GM12865 (cell line): ENCODE results near the gene AOPEP.

Experiments used
- DNase-seq: peaks from one replicate; pipeline ENCODE4 v3.0.0; 2010; ENCODE audit warnings: low read depth
- H3K4me3 ChIP-seq: 2 replicates; pipeline ENCODE4 v1.5.1; 2011; ENCODE audit warnings: mild to moderate bottlenecking, low read depth, low read length, control low read depth
- TF ChIP-seq, protein P1 (sequence below): IDR thresholded peaks from 2 replicates; pipeline ENCODE4 v1.5.1; 2011; ENCODE audit warnings: low read length, control low read depth, low read depth, inconsistent platforms; ENCODE audit not compliant: insufficient read depth; ENCODE audit errors: missing control alignments

The AOPEP gene

DNA sequence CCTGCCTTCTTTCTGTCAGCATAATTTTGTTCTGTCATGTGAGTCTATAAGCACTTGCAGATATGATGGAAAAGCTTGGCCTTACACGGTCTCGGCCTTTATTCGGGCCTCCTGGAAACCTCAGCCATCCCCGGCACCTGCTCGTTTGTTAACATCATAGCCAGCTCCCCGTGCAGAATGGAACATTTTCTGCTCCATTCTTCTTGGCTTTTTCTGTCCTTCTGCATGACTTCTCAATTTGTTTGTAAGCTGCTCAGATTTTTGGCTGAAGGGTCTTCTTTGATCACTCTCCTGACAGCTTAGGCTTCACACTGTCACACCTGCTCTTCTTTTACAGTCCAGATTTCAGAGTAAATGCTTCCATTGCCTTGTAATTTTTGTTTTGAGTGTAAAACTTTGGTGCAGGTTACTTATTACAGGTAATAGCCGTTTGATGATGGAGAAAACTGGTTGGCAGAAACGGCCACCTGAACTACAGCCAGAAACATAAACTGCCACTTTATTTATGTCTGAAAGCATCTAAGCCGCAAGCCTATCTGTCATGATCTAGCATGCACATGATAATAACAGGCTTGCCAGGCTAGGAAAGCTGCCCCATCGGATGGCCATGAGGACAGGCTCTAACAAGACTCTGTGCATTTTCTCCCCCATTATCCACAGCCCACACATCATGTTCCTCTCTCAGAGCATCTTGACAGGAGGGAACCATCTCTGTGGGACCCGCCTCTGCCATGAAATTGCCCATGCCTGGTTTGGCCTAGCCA, 197.0 kb downstream of the AOPEP start:
- H3K4me3 ChIP-seq, result no peak overlapping the region

DNA sequence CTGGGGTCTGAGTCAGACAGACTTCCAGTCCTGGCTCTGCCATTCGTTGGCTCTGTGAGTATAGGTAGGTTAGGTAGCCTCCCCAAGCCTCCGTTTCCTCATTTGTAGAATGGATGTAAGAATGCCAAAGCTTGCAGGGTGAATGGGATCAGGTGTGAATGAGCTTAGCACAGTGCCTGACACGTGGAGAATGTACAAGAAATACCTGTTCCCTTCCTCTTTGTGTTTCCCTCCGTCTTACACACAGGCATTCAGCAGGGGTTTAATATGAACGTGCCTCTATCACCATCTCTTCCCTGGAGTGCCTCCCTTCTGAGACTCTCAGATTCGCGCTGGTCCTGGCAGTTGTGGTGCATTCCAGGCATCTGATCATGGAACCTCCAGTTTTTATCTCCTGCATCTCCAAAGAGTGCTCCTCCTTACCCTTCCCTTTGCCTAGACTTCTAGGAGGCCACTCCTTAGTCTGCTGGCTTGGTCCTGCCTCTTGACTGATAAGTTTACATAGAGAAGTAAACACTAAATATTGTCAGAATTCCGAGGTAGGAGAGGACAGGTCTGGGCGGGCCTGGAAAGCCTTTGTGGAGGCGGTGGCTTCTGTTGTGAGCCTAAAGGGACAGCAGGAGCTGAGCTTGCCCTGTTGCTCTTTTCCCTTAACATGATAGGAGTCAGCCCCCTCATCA, 199.4 kb downstream of the AOPEP start:
- no peak overlapping the region for H3K4me3 ChIP-seq
- TF ChIP-seq, protein P1, sequence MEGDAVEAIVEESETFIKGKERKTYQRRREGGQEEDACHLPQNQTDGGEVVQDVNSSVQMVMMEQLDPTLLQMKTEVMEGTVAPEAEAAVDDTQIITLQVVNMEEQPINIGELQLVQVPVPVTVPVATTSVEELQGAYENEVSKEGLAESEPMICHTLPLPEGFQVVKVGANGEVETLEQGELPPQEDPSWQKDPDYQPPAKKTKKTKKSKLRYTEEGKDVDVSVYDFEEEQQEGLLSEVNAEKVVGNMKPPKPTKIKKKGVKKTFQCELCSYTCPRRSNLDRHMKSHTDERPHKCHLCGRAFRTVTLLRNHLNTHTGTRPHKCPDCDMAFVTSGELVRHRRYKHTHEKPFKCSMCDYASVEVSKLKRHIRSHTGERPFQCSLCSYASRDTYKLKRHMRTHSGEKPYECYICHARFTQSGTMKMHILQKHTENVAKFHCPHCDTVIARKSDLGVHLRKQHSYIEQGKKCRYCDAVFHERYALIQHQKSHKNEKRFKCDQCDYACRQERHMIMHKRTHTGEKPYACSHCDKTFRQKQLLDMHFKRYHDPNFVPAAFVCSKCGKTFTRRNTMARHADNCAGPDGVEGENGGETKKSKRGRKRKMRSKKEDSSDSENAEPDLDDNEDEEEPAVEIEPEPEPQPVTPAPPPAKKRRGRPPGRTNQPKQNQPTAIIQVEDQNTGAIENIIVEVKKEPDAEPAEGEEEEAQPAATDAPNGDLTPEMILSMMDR, result no peak
- DNase-seq, result no peak

More for the DNA sequence above, 197.0 kb downstream of the AOPEP start:
- no peak for DNase-seq
- TF ChIP-seq, protein P1, result no peak

DNA sequence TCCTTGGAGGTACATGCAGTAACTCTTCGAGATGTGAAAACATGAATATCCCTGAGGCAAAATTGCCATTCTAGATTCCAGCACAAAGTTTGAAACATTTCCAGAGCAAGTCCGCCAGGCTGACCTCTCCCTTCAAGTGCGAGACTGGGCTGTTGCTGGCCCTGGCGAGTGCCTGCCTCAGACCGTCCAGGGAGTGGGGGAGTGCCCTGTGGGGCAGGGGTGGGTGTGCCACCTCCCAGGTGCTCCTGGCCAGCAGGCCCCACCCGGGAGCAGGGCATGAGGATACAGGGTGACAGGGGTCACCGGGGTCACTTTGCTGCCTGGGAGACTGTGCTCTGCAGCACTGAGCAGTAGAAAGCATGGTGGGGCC, 199.9 kb downstream of the AOPEP start:
- no peak overlapping the region for H3K4me3 ChIP-seq
- TF ChIP-seq, protein P1, result no peak
- DNase-seq, result no peak

DNA sequence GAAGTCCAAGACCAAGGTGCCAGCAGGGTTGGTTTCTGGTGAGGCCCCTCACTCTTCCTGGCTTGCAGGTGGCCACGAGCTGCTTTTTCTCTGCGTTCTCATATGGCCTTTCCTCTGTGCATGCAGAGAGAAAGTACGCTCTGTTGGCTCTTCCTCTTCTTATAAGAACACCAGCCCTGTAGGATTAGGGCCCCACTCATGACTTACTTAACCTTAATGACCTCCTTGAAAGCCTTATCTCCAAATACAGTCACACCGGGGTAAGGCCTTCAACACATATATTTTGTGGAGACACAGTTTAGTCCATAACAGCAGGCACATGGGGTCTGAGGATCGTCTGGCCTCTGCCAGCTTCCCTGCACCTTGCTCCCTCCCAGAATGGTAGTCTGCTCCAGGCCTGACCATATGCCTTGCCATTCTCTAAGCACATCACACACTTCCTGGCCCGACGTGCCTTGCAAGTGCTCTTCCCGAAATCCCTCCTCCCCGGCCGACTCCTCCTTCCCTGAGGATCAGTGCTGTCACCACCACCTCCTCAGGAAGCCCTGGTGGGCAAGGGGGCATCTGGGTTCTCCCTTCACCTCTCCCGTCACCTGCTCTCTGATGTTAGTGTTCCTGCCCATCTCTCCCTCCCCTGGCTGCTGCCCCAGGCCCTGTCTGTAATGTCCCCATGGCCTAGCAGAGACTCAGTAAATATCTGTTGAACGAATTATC, 200.7 kb downstream of the AOPEP start:
- H3K4me3 ChIP-seq, result no peak overlapping the region
- DNase-seq, result no peak
- TF ChIP-seq, protein P1, result no peak

DNA sequence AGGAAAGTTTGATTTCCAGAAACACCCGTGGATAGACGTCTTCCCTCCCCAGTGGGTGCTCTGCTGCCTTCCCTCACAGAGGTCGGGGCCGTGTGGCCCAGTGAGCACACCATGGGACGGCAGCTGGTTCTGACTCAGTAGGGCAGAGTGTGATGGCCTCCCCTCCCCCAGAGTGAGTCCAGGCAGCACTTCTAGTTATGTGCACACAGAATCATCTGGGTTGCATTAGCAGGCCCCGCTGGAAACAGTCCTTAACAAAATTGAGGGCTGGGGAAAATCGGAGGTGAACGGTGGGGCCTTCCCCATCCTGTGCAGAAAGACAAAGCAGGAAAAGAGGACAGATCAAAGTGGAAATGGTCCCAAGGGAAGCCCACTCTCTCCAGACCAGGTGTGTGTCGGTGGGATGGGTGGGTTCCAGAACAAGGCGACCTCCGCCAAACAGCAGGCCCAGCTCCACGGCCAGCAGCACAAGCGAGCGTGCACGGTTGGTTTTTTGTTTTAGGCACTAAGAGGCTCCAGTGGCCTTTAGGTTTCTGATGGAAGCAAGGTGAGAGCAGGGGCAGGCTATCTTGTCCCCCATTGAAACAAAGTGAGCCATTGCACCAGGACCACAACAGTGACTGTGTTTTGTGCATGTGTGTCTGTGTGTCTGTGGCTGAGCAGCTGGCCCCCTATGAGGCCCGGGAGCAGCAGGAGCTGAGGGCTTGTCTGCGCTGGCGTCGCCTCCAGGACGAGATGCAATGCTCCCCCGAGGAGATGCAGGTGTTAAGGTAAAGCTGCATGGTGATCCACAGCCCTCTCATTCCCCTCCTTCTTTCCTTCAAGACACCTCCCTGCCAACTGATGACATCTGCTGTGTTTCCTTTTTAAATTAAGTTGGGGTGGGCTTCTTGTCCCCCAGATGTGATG, 201.5 kb downstream of the AOPEP start:
- no peak for DNase-seq
- TF ChIP-seq, protein P1, result no peak
- no peak overlapping the region for H3K4me3 ChIP-seq

DNA sequence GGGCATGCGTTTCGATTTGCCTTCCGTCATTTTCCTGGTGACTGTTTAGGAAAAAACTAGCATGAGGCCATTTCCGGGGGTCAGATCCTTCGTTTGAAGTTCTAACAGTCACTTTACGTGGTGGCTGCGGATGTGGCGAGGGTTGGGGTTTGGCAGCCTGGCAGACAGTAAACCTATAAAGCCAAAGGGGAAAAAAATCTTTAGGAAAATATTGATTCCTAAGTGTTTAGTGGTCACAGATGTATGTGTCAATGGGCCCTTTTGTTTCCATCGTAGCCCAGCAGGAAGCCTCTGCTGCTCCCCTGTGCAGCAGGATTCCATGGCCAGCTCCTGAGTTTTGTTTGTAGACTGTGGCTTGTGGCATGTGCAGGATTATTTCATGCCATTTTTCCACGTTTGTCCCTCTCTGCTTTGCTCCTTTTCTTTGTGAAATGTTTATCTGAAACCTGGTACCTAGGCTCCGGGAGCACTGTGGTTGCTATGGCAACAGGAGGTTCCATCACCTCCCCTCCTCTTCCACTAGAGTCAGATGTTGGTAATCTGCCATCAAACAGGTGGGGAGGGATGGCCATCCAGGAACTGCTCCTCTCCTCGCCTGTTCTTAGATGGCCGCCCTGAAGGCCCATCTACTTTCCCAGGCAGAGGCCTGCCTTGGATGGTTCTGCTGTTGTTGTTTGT, 202.3 kb downstream of the AOPEP start:
- H3K4me3 ChIP-seq, result no peak overlapping the region
- TF ChIP-seq, protein P1, result no peak
- no peak for DNase-seq
